Ovary (tissue), 9 donors: ENCODE measurements around the gene DNAI4. TPM values are rescaled to one million over a fixed set of nuclear protein-coding genes. Genes with fewer than 3 reads are reported as not detected.

Experiments used
- DNase-seq, 5 donors: peaks; one replicate each; pipeline ENCODE4 v3.0.0-alpha.2; 2019 to 2020
- H3K27ac ChIP-seq, 2 donors: fragments of 200-600 bp; one replicate each; pipeline versions ENCODE4 v1.5.1 to v1.8.0; 2019 to 2022
- H3K27me3 ChIP-seq: fragments of 200-600 bp; one replicate; pipeline ENCODE4 v1.8.0; 2022
- H3K36me3 ChIP-seq: fragments of 200-600 bp; sonication (generic); one replicate; pipeline ENCODE4 v1.5.1; 2019
- H3K4me1 ChIP-seq: one replicate; pipeline ENCODE4 v1.8.1; 2013; ENCODE audit warnings: mild to moderate bottlenecking, moderate library complexity; ENCODE audit not compliant: insufficient read depth
- H3K4me3 ChIP-seq: fragments of 200-600 bp; sonication (generic); one replicate; pipeline ENCODE4 v1.5.1; 2017
- H3K9me3 ChIP-seq, 2 donors: fragments of 200-600 bp in 1 of 2; sonication (generic) in 1 of 2; one replicate each; pipeline versions ENCODE4 v1.5.1 to v1.8.1; 2013 to 2019; ENCODE audit warnings: mild to moderate bottlenecking in 1 of 2, moderate library complexity in 1 of 2
- CTCF ChIP-seq, 3 donors: fragments of 450-650 bp in 2 of 3; fragments of 200-600 bp in 1 of 3; IDR thresholded peaks; one replicate each; pipeline versions ENCODE4 v1.5.1 to v1.8.0; 2016 to 2022; ENCODE audit warnings: antibody characterized with exemption in 3 of 3, mild to moderate bottlenecking in 1 of 3
- EP300 ChIP-seq: sonication (generic); formaldehyde crosslinking; IDR thresholded peaks from one replicate; pipeline ENCODE4 v1.6.1; 2017; ENCODE audit warnings: antibody characterized with exemption
- POLR2A ChIP-seq: fragments of 450-650 bp; IDR thresholded peaks from one replicate; pipeline ENCODE4 v1.6.1; 2017; ENCODE audit warnings: antibody characterized with exemption, mild to moderate bottlenecking, moderate library complexity
- WGBS, 3 donors: extraction: QIAGEN DNeasy Blood & Tissue Kit in 1 of 3; methylation state at CpG; one replicate each; pipeline versions ENCODE4 v1.1.5 to v1.1.7; 2013 to 2017; 5-methylcytosine and 5-hydroxymethylcytosine counted together
- intact Hi-C, 4 donors: fragments of 100-400 bp; cut with DNase I; formaldehyde crosslinking; loops; one replicate each; pipeline versions ENCODE4 v1.11.0 to v1.15.1; 2022 to 2023
- polyA plus RNA-seq, 2 donors: library from polyadenylated mRNA; stranded (reverse); fragments of 200-250 nt in 1 of 2; fragments of 350-450 nt in 1 of 2; fragmentation: Illumina TruSeq in 1 of 2; extraction: RNeasy Lipid Tissue Mini Kit (QIAGEN cat#74804) in 1 of 2; gene quantifications; one replicate each; pipeline ENCODE4 v1.2.3, GENCODE V29; 2013 to 2014
- total RNA-seq, 7 donors: library from RNA; depleted of rRNA in 2 of 7; stranded (reverse); fragments of >200 nt in 2 of 7; fragmentation: NEBNext Ultra II Directional in 3 of 7; extraction: Animal tissue kit (Norgen Biotek cat#: 25700) in 3 of 7; gene quantifications; one replicate each; pipeline versions ENCODE4 v1.1.0 to v1.2.4, GENCODE V29; 2016 to 2023
- donor health status: DM: no; HTN: no; CAD: no; lungs with moderate emphysema.
- donor health status: DM: no; HTN: no; CAD: no.
- donor health status: Bipolar disorder and iron deficiency.
- donor health status: DM: yes; HTN: yes; CAD: no.
- donor health status: DM: no; HTN: no; CAD: no.
- donor health status: DM: yes; HTN: yes; CAD: no.

DNAI4 gene
- total and polyA plus RNA-seq, 9 donors, result 2.5 to 52.6 (median 27.2) TPM

GRCh38 chr1:66767626-66768025, 157.0 kb downstream of the DNAI4 start:
- intact Hi-C loops, result loop anchor here in 3 of 4 donors (5.0 to 10.0 kb wide), 3 partner anchors 377 to 387 kb away; no protein-coding TSS in a partner anchor

GRCh38 chr1:66764994-66765578, 159.6 kb downstream of the DNAI4 start:
- DNase-seq, result peak in 2 of 5 donors; percentile 25 to 47
- Histone ChIP-seq H3K4me1 (no peaks in the 10 kb centered on the region), H3K4me3 (no peak overlapping the region), H3K36me3 (no peaks in the 10 kb centered on the region), H3K27ac (no peak overlapping the region), H3K9me3 (no peaks in the 10 kb centered on the region), H3K27me3 (no peaks in the 10 kb centered on the region)
- 5 to 12% (median 7%) methylated on average over 3 of the region's 3 CpGs for WGBS, 3 donors
- intact Hi-C loops, result loop anchor here in 3 of 4 donors (5.0 to 10.0 kb wide), 3 partner anchors 380 to 390 kb away; no protein-coding TSS in a partner anchor
- TF ChIP-seq POLR2A, result no peak
- TF ChIP-seq CTCF (IDR thresholded peaks at IDR 0.05), result peak; percentile 50 to 69 (median 51)

More at GRCh38 chr1:66767626-66768025, 157.0 kb downstream of the DNAI4 start:
- Histone ChIP-seq H3K9me3 (no peaks in the 10 kb centered on the region), H3K27me3 (no peaks in the 10 kb centered on the region), H3K36me3 (no peaks in the 10 kb centered on the region), H3K27ac (no peak overlapping the region), H3K4me3 (no peak overlapping the region), H3K4me1 (no peaks in the 10 kb centered on the region)
- no peak for DNase-seq
- TF ChIP-seq POLR2A (no peak), CTCF (IDR thresholded peaks at IDR 0.05) (no peak), EP300 (no peak)

Other genes with a start within 250 kb of the DNAI4 start
- 10 to 100 TPM in 1 of 7 donors, 1 to 10 TPM in 1, under 1 TPM in 5; 0.23 to 11.4 (median 0.60) TPM for gene DYNLT5, start 172.4 kb downstream of the DNAI4 start, total RNA-seq
- under 1 TPM; 0.05 to 0.48 TPM for gene DYNLT5, start 172.4 kb downstream of the DNAI4 start, polyA plus RNA-seq
- not detected for gene INSL5, start 123.6 kb downstream of the DNAI4 start, total RNA-seq
- gene INSL5, start 123.6 kb downstream of the DNAI4 start, polyA plus RNA-seq, result not detected
- gene MIER1, start 134 bp upstream of the DNAI4 start, total RNA-seq, result 10 to 100 TPM; 33.2 to 51.2 (median 46.8) TPM
- gene MIER1, start 134 bp upstream of the DNAI4 start, polyA plus RNA-seq, result 10 to 100 TPM; 16.2 to 22.2 TPM
- 10 to 100 TPM in 4 of 7 donors, 1 to 10 TPM in 3; 7.4 to 11.8 (median 10.3) TPM for gene SLC35D1, start 129.3 kb upstream of the DNAI4 start, total RNA-seq
- gene SLC35D1, start 129.3 kb upstream of the DNAI4 start, polyA plus RNA-seq, result 10 to 100 TPM in 1 of 2 donors, 1 to 10 TPM in 1; 5.0 to 16.9 TPM
- 1 to 10 TPM in 2 of 7 donors, under 1 TPM in 2, not detected in 3; 0.24 to 3.9 (median 0.70) TPM for gene C1orf141, start 210.1 kb upstream of the DNAI4 start, total RNA-seq
- 10 to 100 TPM in 1 of 2 donors, under 1 TPM in 1; 0.48 to 11.2 TPM for gene C1orf141, start 210.1 kb upstream of the DNAI4 start, polyA plus RNA-seq
- not detected for gene IL23R, start 241.6 kb upstream of the DNAI4 start, total RNA-seq
- under 1 TPM; 0.02 to 0.68 TPM for gene IL23R, start 241.6 kb upstream of the DNAI4 start, polyA plus RNA-seq